H1 (cell line): ENCODE data around the gene SORBS1. TPM values are rescaled to one million over a fixed set of nuclear protein-coding genes. Genes with fewer than 3 reads are reported as not detected.

ENCODE experiments used
- CTCF ChIA-PET: fragments of 300-600 bp; sonication (Branson Sonifier 250); formaldehyde crosslinking; loops from one replicate; lab custom pipeline; 2021; ENCODE audit not compliant: partially characterized antibody; lab: Charles Lee
- POLR2A ChIA-PET: fragments of 300-600 bp; sonication (Branson Sonifier 250); formaldehyde crosslinking; loops from one replicate; lab custom pipeline; 2021; ENCODE audit warnings: inconsistent platforms; ENCODE audit not compliant: partially characterized antibody; lab: Charles Lee
- DNase-seq, 2 experiments: peaks; one replicate each; pipeline versions ENCODE4 v3.0.0 to v3.0.0-alpha.2; 2010 to 2022; ENCODE audit warnings: low spot score in 2 of 2, low read depth in 1 of 2, mixed read lengths in 1 of 2
- FAIRE-seq: peaks from 2 replicates; lab custom pipeline; 2011; peaks lifted over from hg19 to GRCh38; lab: Jason Lieb, UNC
- H2AFZ ChIP-seq: 2 replicates; pipeline ENCODE4 v1.8.1; 2012; ENCODE audit warnings: low read length, inconsistent platforms
- H2AK5ac ChIP-seq: 2 replicates; pipeline ENCODE4 v1.6.1; 2013; ENCODE audit warnings: low read depth, low read length
- H2BK120ac ChIP-seq: replicated peaks from 2 replicates; pipeline ENCODE3; 2013; ENCODE audit warnings: low read depth, low read length, inconsistent platforms
- H2BK12ac ChIP-seq: 2 replicates; pipeline ENCODE4 v1.6.1; 2013; ENCODE audit warnings: low read depth, low read length
- H2BK15ac ChIP-seq: 2 replicates; pipeline ENCODE4 v1.6.1; 2013; ENCODE audit warnings: low read length
- H2BK20ac ChIP-seq: 2 replicates; pipeline ENCODE4 v1.6.1; 2013; ENCODE audit warnings: low read length
- H2BK5ac ChIP-seq: 2 replicates; pipeline ENCODE4 v1.6.1; 2013; ENCODE audit warnings: low read depth, low read length
- H3K14ac ChIP-seq: 2 replicates; pipeline ENCODE4 v1.6.1; 2013; ENCODE audit warnings: inconsistent platforms; ENCODE audit not compliant: insufficient read length
- H3K18ac ChIP-seq: 2 replicates; pipeline ENCODE4 v1.6.1; 2013; ENCODE audit warnings: low read length; ENCODE audit errors: extremely low read depth
- H3K23ac ChIP-seq: 2 replicates; pipeline ENCODE4 v1.6.1; 2013; ENCODE audit warnings: inconsistent platforms; ENCODE audit not compliant: insufficient read length
- H3K23me2 ChIP-seq: 2 replicates; pipeline ENCODE4 v1.6.1; 2013; ENCODE audit warnings: low read depth, low read length
- H3K27ac ChIP-seq: 2 replicates; pipeline ENCODE4 v1.6.1; 2011; ENCODE audit warnings: low read depth, low read length, inconsistent platforms
- H3K27me3 ChIP-seq, 4 experiments: replicated peaks in 1 of 4; 1 replicate in 1 of 4; 2 replicates in 3 of 4; pipeline versions ENCODE4 v1.6.1 to v1.8.1; 2011 to 2013; ENCODE audit warnings: low read length in 3 of 4, mild to moderate bottlenecking in 3 of 4, inconsistent platforms in 2 of 4, mixed read lengths in 2 of 4, moderate library complexity in 1 of 4; ENCODE audit not compliant: control insufficient read depth in 3 of 4, insufficient read depth in 3 of 4; ENCODE audit errors: extremely low read depth in 1 of 4
- H3K36me3 ChIP-seq, 4 experiments: 2 replicates each; pipeline versions ENCODE4 v1.6.1 to v1.8.1; 2011 to 2013; ENCODE audit warnings: mild to moderate bottlenecking in 4 of 4, low read length in 3 of 4, moderate library complexity in 2 of 4, control low read depth in 1 of 4, inconsistent platforms in 1 of 4; ENCODE audit not compliant: insufficient read depth in 4 of 4, control insufficient read depth in 2 of 4
- H3K4ac ChIP-seq: replicated peaks from 2 replicates; pipeline ENCODE3; 2013; ENCODE audit warnings: low read length, low read depth, mixed read lengths, inconsistent platforms; ENCODE audit not compliant: insufficient read length
- H3K4me1 ChIP-seq, 4 experiments: replicated peaks in 1 of 4; 1 replicate in 1 of 4; 2 replicates in 3 of 4; pipeline versions ENCODE4 v1.6.1 to v1.8.1; 2011 to 2013; ENCODE audit warnings: low read length in 3 of 4, inconsistent platforms in 2 of 4, mixed read lengths in 1 of 4; ENCODE audit not compliant: insufficient read depth in 4 of 4, control insufficient read depth in 3 of 4
- H3K4me2 ChIP-seq, 2 experiments: 2 replicates each; pipeline versions ENCODE4 v1.6.1 to v1.8.1; 2011 to 2013; ENCODE audit warnings: low read depth in 2 of 2, low read length in 2 of 2, control low read depth in 1 of 2, inconsistent platforms in 1 of 2, mild to moderate bottlenecking in 1 of 2; ENCODE audit not compliant: insufficient read depth in 1 of 2
- H3K4me3 ChIP-seq, 4 experiments: fragments of 200-600, 300-600 bp in 1 of 4; sonication (generic), shearing (Covaris generic), sonication (Bioruptor Twin) in 1 of 4; 2 replicates each; pipeline versions ENCODE4 v1.5.1 to v1.8.1; 2011 to 2016; ENCODE audit warnings: low read length in 4 of 4, low read depth in 3 of 4, control low read depth in 2 of 4, inconsistent platforms in 2 of 4, mild to moderate bottlenecking in 2 of 4, mixed read lengths in 1 of 4, moderate library complexity in 1 of 4; ENCODE audit not compliant: insufficient read depth in 2 of 4; ENCODE audit errors: extremely low read depth in 1 of 4
- H3K56ac ChIP-seq: replicated peaks from 2 replicates; pipeline ENCODE3; 2013; ENCODE audit warnings: low read depth, mild to moderate bottlenecking, mixed read lengths, low read length, inconsistent platforms; ENCODE audit not compliant: insufficient read length
- H3K79me1 ChIP-seq: 2 replicates; pipeline ENCODE4 v1.6.1; 2013; ENCODE audit warnings: low read depth, low read length, control low read depth
- H3K79me2 ChIP-seq, 2 experiments: 2 replicates each; pipeline versions ENCODE4 v1.6.1 to v1.8.1; 2012 to 2013; ENCODE audit warnings: low read length in 2 of 2, mild to moderate bottlenecking in 2 of 2, inconsistent platforms in 1 of 2; ENCODE audit not compliant: insufficient read depth in 2 of 2, control insufficient read depth in 1 of 2
- H3K9ac ChIP-seq, 4 experiments: replicated peaks in 1 of 4; 1 replicate in 1 of 4; 2 replicates in 3 of 4; pipeline versions ENCODE4 v1.6.1 to v1.8.1; 2011 to 2013; ENCODE audit warnings: low read depth in 3 of 4, low read length in 3 of 4, control low read depth in 2 of 4, mild to moderate bottlenecking in 2 of 4, moderate library complexity in 2 of 4, inconsistent platforms in 1 of 4; ENCODE audit errors: extremely low read depth in 1 of 4
- H3K9me3 ChIP-seq, 2 experiments: 2 replicates each; pipeline versions ENCODE4 v1.6.1 to v1.8.1; 2012 to 2013; ENCODE audit warnings: mild to moderate bottlenecking in 2 of 2, moderate library complexity in 2 of 2, control low read depth in 1 of 2, inconsistent platforms in 1 of 2, low read depth in 1 of 2, low read length in 1 of 2, mixed read lengths in 1 of 2; ENCODE audit not compliant: insufficient read depth in 2 of 2
- H4K20me1 ChIP-seq, 2 experiments: replicated peaks in 1 of 2; 2 replicates each; pipeline versions ENCODE3 to v1.8.1; 2011 to 2013; ENCODE audit warnings: inconsistent platforms in 2 of 2, low read length in 2 of 2, mild to moderate bottlenecking in 1 of 2; ENCODE audit not compliant: insufficient read depth in 2 of 2, control insufficient read depth in 1 of 2
- H4K5ac ChIP-seq: 2 replicates; pipeline ENCODE4 v1.6.1; 2013; ENCODE audit warnings: low read length, low read depth, mixed read lengths, inconsistent platforms; ENCODE audit not compliant: insufficient read length
- H4K8ac ChIP-seq: 2 replicates; pipeline ENCODE4 v1.8.0; 2013; ENCODE audit warnings: mild to moderate bottlenecking, moderate library complexity, low read length, inconsistent platforms; ENCODE audit not compliant: insufficient read depth; ENCODE audit errors: extremely low read depth
- H4K91ac ChIP-seq: replicated peaks from 2 replicates; pipeline ENCODE3; 2013; ENCODE audit warnings: low read length, mixed read lengths, inconsistent platforms; ENCODE audit not compliant: insufficient read length
- ATF2 ChIP-seq: IDR thresholded peaks from 2 replicates; pipeline ENCODE4 v1.6.1; 2012; ENCODE audit warnings: low read length, inconsistent platforms
- BRCA1 ChIP-seq: IDR thresholded peaks from 2 replicates; pipeline ENCODE4 v1.6.1; 2012; ENCODE audit warnings: low read depth, low read length, improper control_type of control experiment
- CTBP2 ChIP-seq: IDR thresholded peaks from 2 replicates; pipeline ENCODE4 v1.7.0; 2011; ENCODE audit warnings: borderline replicate concordance, mild to moderate bottlenecking, moderate library complexity, mixed read lengths, low read length; ENCODE audit not compliant: insufficient read depth, insufficient read length
- JUND ChIP-seq: IDR thresholded peaks from 2 replicates; pipeline ENCODE4 v1.6.1; 2011; ENCODE audit warnings: mild to moderate bottlenecking, improper control_type of control experiment, low read length
- RNF2 ChIP-seq: fragments of 200-900, 300-1000 bp; sonication (generic); IDR thresholded peaks from 2 replicates; pipeline ENCODE4 v1.7.1; 2016; ENCODE audit warnings: borderline replicate concordance, low read depth, mild to moderate bottlenecking, antibody characterized with exemption, low read length; ENCODE audit not compliant: poor library complexity, severe bottlenecking; ENCODE audit errors: missing control alignments
- SUZ12 ChIP-seq: fragments of 200-600 bp; sonication (generic); IDR thresholded peaks from 2 replicates; pipeline ENCODE4 v1.6.1; 2012; ENCODE audit warnings: mild to moderate bottlenecking, inconsistent platforms, low read length, moderate library complexity, mixed read lengths
- TAF1 ChIP-seq: IDR thresholded peaks from 2 replicates; pipeline ENCODE4 v1.6.1; 2011; ENCODE audit warnings: mild to moderate bottlenecking, low read depth, low read length
- YY1 ChIP-seq: IDR thresholded peaks from 2 replicates; pipeline ENCODE4 v1.6.1; 2011; ENCODE audit warnings: low read depth, mild to moderate bottlenecking, low read length
- WGBS, 2 experiments: shearing (Covaris generic) in 1 of 2; methylation state at CpG; one replicate each; pipeline versions ENCODE4 v1.1.6 to v1.1.7; 2013 to 2015; ENCODE audit warnings: low lambda C conversion rate in 2 of 2, mixed read lengths in 2 of 2, inconsistent platforms in 1 of 2, low coverage in 1 of 2, missing lambda C conversion rate in 1 of 2; ENCODE audit not compliant: insufficient replicate concordance in 2 of 2, insufficient coverage in 1 of 2, insufficient read length in 1 of 2; ENCODE audit errors: extremely low coverage in 1 of 2, missing lambda C conversion rate in 1 of 2; 5-methylcytosine and 5-hydroxymethylcytosine counted together
- polyA plus RNA-seq, 7 experiments: library from polyadenylated mRNA; depleted of rRNA in 3 of 7; stranded (reverse) in 5 of 7; unstranded in 2 of 7; fragments of >200 nt in 5 of 7; fragments of 200-250 nt in 2 of 7; gene quantifications; 1 replicate in 5 of 7; 2 replicates in 1 of 7; 4 replicates in 1 of 7; pipeline versions ENCODE4 v1.2.1 to v1.2.3, GENCODE V29; 2011 to 2013; ENCODE audit warnings: missing spikeins in 2 of 7, mixed read lengths in 2 of 7
- total RNA-seq: library from RNA; stranded (reverse); fragmentation: NEBNext Ultra II Directional; extraction: Animal tissue kit (Norgen Biotek cat#: 25700); gene quantifications from 2 replicates; pipeline ENCODE4 v1.2.1, GENCODE V29; 2021

SORBS1 gene
- total and polyA plus RNA-seq, 2 of the 8 experiments (the other 6 are each of a cell fraction or from before 2014, with no cell fraction given) = 16.0 to 35.0 TPM

DNA sequence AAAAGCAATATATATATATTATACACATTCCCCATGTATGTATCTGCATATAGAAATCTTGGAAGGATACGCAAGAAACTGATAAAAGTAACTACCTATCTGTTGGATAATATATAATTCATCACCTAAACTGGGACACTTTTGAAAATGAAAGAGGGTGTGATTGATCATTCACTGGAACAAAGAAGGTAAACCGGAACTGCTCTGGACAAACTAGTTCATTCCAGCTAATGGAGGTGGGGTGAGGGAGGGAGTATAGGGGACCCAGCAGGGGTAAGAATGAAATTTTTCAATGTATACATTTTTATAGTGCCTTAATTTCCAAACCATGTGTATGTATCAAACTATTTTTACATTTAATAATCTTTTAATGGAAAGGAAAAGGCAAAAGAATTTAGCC lies 25.6 kb downstream of the SORBS1 start:
- no peak overlapping the region for H4K5ac ChIP-seq
- no peak overlapping the region for H2AFZ ChIP-seq
- no peak overlapping the region for H2AK5ac ChIP-seq
- H4K20me1 ChIP-seq = peaks cover 11 to 23% of the 10 kb centered on the region in 2 experiments
- no peak overlapping the region for H3K18ac ChIP-seq
- peaks cover 0 to 4% (median 0%) of the 10 kb centered on the region in 4 experiments; a peak in 2 of 7 replicates for H3K27me3 ChIP-seq
- H2BK120ac ChIP-seq = no peak overlapping the region
- H3K36me3 ChIP-seq = no peaks in the 10 kb centered on the region
- peaks cover 3 to 74% of the 10 kb centered on the region in 2 experiments; a peak in 2 of 4 replicates for H3K79me2 ChIP-seq
- H3K4me2 ChIP-seq = no peak overlapping the region
- H3K23me2 ChIP-seq = no peaks in the 10 kb centered on the region
- H4K8ac ChIP-seq = no peak overlapping the region
- WGBS, 2 experiments = 94% methylated on average over 2 of the region's 2 CpGs; no CpG with 5 or more reads in 1 of the 2 experiments
- FAIRE-seq (no peak), DNase-seq (no peak)
- H3K4ac ChIP-seq = no peak overlapping the region
- H2BK12ac ChIP-seq = no peak overlapping the region
- POLR2A ChIA-PET = interaction anchor here (1.2 to 1.4 kb wide), 2 partner anchors 8 to 27 kb away, joined by 4 to 9 read pairs; no protein-coding TSS in a partner anchor
- H3K23ac ChIP-seq = no peak overlapping the region
- H2BK5ac ChIP-seq = no peak overlapping the region
- no peak overlapping the region for H3K9ac ChIP-seq
- H3K56ac ChIP-seq = no peak overlapping the region
- H3K4me3 ChIP-seq = no peak overlapping the region
- no peak overlapping the region for H3K14ac ChIP-seq
- H3K4me1 ChIP-seq = peaks cover 4 to 11% (median 10%) of the 10 kb centered on the region in 4 experiments; a peak in 6 of 7 replicates
- no peak overlapping the region for H3K27ac ChIP-seq
- CTCF ChIA-PET = interaction anchor here (0.5 to 1.4 kb wide), 5 partner anchors 13 to 325 kb away, joined by 3 to 4 read pairs (median 4); no protein-coding TSS in a partner anchor
- H4K91ac ChIP-seq = no peak overlapping the region
- no peaks in the 10 kb centered on the region for H3K9me3 ChIP-seq
- no peak overlapping the region for H2BK20ac ChIP-seq
- peaks cover 14% of the 10 kb centered on the region for H3K79me1 ChIP-seq
- H2BK15ac ChIP-seq = no peak overlapping the region
- TF ChIP-seq CTBP2 (no peak), SUZ12 (no peak), RNF2 (no peak), ATF2 (no peak), BRCA1 (no peak), TAF1 (no peak), YY1 (no peak), JUND (no peak)
- TF ChIP-seq, all 59 proteins: peak for 0
